Smooth muscle cell (in vitro differentiated cells): ENCODE results near the gene PCID2. TPM values are rescaled to one million over a fixed set of nuclear protein-coding genes. Genes with fewer than 3 reads are reported as not detected.

Experiments used
- DNase-seq: peaks from one replicate; lab custom pipeline; 2025; ENCODE audit not compliant: unreplicated experiment; lab: John Stamatoyannopoulos, UW
- H2AFZ ChIP-seq: fragments of 200-600 bp; sonication (generic); 2 replicates; pipeline ENCODE4 v1.6.0; 2016; ENCODE audit warnings: antibody characterized with exemption, low read depth, mild to moderate bottlenecking
- H3F3A ChIP-seq: fragments of 200-600 bp; sonication (generic); 2 replicates; pipeline ENCODE4 v1.6.0; 2017; ENCODE audit warnings: antibody characterized with exemption, low read depth
- H3K27ac ChIP-seq: fragments of 200-600 bp; sonication (generic); 2 replicates; pipeline ENCODE4 v1.5.1; 2016; ENCODE audit warnings: low read depth, mild to moderate bottlenecking
- H3K27me3 ChIP-seq: fragments of 200-600 bp; sonication (generic); 2 replicates; pipeline ENCODE4 v1.6.1; 2016; ENCODE audit warnings: low read depth, mild to moderate bottlenecking
- H3K36me3 ChIP-seq: fragments of 200-600 bp; sonication (generic); 2 replicates; pipeline ENCODE4 v1.5.1; 2016; ENCODE audit warnings: low read depth
- H3K4me1 ChIP-seq: fragments of 200-600 bp; sonication (generic); 2 replicates; pipeline ENCODE4 v1.5.1; 2016; ENCODE audit warnings: low read depth
- H3K4me2 ChIP-seq: fragments of 200-600 bp; sonication (generic); 2 replicates; pipeline ENCODE4 v1.6.0; 2016; ENCODE audit warnings: mild to moderate bottlenecking
- H3K4me3 ChIP-seq: fragments of 200-600 bp; sonication (generic); 2 replicates; pipeline ENCODE4 v1.5.1; 2016; ENCODE audit warnings: mild to moderate bottlenecking
- H3K79me2 ChIP-seq: fragments of 200-600 bp; sonication (generic); 2 replicates; pipeline ENCODE4 v1.6.0; 2016; ENCODE audit warnings: low read depth, mild to moderate bottlenecking
- H3K9ac ChIP-seq: fragments of 200-600 bp; sonication (generic); 2 replicates; pipeline ENCODE4 v1.6.0; 2016; ENCODE audit warnings: low read depth
- H3K9me3 ChIP-seq: fragments of 200-600 bp; sonication (generic); replicated peaks from 2 replicates; pipeline ENCODE4 v1.5.1; 2016; ENCODE audit warnings: low read depth
- H4K20me1 ChIP-seq: fragments of 200-600 bp; sonication (generic); 2 replicates; pipeline ENCODE4 v1.6.0; 2016; ENCODE audit warnings: low read depth
- WGBS: methylation state at CpG from one replicate; pipeline ENCODE4 v1.1.7; 2016; ENCODE audit warnings: low lambda C conversion rate; 5-methylcytosine and 5-hydroxymethylcytosine counted together
- polyA plus RNA-seq: library from polyadenylated mRNA; unstranded; fragments of >200 nt; fragmentation: Nextera tagmentation; extraction: Ambion mirVana; gene quantifications from 2 replicates; pipeline ENCODE4 v1.2.1, GENCODE V29; 2016
- total RNA-seq: library from RNA; depleted of rRNA; stranded (reverse); fragments of >200 nt; gene quantifications from 2 replicates; pipeline ENCODE4 v1.2.3, GENCODE V29; 2014
- TF ChIP-seq, protein P1 (sequence below): fragments of 200-600 bp; sonication (generic); IDR thresholded peaks from 2 replicates; pipeline ENCODE4 v1.5.1; 2017; ENCODE audit warnings: borderline replicate concordance, mild to moderate bottlenecking, antibody characterized with exemption; ENCODE audit not compliant: insufficient read depth, poor library complexity, severe bottlenecking

Gene PCID2
- total and polyA plus RNA-seq, 2 experiments from 2014 or later, result 27.1 to 32.5 TPM

DNA sequence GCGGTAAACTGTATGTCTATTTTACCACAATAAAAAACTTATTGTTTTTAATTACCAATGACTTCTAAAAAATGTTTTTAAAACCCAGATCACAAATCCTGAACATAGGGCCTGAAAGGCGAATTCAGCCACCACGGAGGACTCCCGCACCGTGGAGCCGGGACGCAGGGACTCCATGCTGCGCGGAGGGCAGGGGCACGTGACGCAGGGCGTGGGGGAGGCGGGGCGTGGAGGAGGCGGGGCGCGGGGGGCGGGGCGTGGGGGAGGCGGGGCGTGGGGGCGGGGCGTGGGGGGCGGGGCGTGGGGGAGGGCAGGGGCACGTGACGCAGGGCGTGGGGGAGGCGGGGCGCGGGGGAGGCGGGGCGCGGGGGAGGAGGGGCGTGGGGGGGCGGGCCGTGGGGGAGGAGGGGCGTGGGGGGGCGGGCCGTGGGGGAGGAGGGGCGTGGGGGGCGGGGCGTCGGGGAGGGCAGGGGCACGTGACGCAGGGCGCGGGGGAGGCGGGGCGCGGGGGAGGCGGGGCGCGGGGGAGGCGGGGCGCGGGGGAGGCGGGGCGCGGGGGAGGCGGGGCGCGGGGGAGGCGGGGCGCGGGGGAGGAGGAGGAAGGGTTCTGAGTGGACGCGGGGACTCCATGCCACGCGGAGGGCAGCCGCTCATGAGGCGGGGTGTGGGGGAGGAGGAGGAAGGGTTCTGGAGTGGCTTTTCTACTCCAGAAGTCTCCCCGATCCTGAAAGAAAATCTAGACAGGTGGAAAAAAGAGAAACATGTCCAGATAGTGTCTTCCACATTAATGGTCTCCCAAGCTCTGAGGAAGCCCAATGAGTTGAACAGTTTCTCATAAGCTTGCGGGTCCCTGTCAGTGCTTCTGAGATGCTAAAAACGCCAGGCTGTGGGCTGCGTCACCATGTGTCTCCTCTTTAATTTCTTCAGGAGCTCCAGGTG, 54.4 kb downstream of the PCID2 start:
- WGBS, result 13% methylated on average over 23 of the region's 76 CpGs
- Histone ChIP-seq H2AFZ (peak overlapping the region; percentile 88), H3F3A (peaks cover 5% of the 10 kb centered on the region), H3K27me3 (no peaks in the 10 kb centered on the region), H4K20me1 (no peaks in the 10 kb centered on the region), H3K9ac (peak overlapping the region; percentile 61), H3K79me2 (no peaks in the 10 kb centered on the region), H3K36me3 (no peaks in the 10 kb centered on the region), H3K9me3 (no peaks in the 10 kb centered on the region), H3K27ac (peak overlapping the region; percentile 74), H3K4me1 (peaks cover 12% of the 10 kb centered on the region), H3K4me2 (peak overlapping the region; percentile 89), H3K4me3 (peak overlapping the region; percentile 49)
- TF ChIP-seq, protein P1, sequence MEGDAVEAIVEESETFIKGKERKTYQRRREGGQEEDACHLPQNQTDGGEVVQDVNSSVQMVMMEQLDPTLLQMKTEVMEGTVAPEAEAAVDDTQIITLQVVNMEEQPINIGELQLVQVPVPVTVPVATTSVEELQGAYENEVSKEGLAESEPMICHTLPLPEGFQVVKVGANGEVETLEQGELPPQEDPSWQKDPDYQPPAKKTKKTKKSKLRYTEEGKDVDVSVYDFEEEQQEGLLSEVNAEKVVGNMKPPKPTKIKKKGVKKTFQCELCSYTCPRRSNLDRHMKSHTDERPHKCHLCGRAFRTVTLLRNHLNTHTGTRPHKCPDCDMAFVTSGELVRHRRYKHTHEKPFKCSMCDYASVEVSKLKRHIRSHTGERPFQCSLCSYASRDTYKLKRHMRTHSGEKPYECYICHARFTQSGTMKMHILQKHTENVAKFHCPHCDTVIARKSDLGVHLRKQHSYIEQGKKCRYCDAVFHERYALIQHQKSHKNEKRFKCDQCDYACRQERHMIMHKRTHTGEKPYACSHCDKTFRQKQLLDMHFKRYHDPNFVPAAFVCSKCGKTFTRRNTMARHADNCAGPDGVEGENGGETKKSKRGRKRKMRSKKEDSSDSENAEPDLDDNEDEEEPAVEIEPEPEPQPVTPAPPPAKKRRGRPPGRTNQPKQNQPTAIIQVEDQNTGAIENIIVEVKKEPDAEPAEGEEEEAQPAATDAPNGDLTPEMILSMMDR, result no peak
- DNase-seq, result peak; percentile 50

DNA sequence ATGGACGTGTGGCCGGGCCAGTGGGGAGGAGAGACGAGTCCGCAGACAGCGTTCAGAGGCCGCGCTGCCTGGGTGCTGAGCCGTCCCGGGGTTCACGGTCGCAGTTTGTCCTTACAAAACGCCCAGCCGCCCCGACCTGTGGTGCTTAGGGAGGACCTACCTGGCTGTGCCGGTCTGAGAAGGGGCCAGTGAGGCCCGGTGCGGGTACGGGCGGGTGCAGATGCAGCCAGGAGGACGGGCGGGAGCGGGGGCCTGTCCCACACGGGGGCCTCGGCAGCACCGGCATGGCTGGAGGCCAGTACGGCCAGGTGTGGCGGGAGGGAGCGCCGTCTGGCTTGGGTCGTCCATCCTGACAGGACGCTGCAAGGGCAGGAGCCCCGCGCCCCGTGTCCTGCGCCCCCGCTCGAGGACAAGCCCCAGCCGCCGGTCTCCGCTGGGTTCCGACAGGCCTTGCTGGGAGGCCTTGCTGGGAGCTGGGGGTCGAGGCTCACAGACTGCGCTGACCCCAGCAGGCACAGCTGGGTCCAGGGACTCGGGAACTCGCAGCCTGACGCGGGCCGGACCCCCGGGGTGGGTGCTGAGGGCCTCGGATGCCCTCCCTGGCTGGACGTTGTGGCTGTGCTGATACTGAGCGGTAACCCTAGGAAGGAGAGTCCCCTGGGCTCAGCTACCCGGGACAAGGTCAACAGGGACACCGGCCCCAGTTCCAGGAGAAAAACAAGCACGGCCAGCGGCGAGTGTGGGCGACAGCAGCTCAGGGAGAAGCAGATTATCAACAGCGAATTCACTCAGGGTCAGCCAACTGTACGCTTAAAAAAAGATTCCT, 55.3 kb downstream of the PCID2 start:
- H4K20me1 ChIP-seq, result no peaks in the 10 kb centered on the region
- 10% methylated on average over 52 of the region's 60 CpGs for WGBS
- H3K27me3 ChIP-seq, result no peaks in the 10 kb centered on the region
- H3K4me2 ChIP-seq, result peak overlapping the region; percentile 89
- no peaks in the 10 kb centered on the region for H3K9me3 ChIP-seq
- DNase-seq, result no peak
- H3K4me3 ChIP-seq, result peak overlapping the region; percentile 49
- H3K9ac ChIP-seq, result peak overlapping the region; percentile 61
- peak overlapping the region; percentile 88 for H2AFZ ChIP-seq
- peaks cover 8% of the 10 kb centered on the region for H3K4me1 ChIP-seq
- TF ChIP-seq, protein P1, result no peak
- H3K27ac ChIP-seq, result peak overlapping the region; percentile 74
- H3K79me2 ChIP-seq, result no peaks in the 10 kb centered on the region
- peaks cover 5% of the 10 kb centered on the region for H3F3A ChIP-seq
- H3K36me3 ChIP-seq, result no peaks in the 10 kb centered on the region

DNA sequence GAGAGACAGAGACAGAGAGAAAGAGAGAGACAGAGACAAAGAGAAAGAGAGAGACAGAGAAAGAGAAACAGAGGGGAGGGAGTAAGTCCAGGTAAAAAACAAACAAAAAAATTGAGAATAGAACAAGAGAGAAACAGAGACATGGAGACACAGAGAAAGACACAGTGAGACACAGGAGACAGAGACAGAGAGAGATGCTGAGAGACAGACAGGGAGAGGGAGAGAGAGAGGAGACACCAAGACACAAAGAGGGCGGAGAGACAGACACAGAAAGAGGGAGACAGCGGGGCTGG, 55.8 kb downstream of the PCID2 start:
- H3K9ac ChIP-seq, result peak overlapping the region; percentile 61
- TF ChIP-seq, protein P1, result no peak
- H3K36me3 ChIP-seq, result no peaks in the 10 kb centered on the region
- no peak for DNase-seq
- no peaks in the 10 kb centered on the region for H3K9me3 ChIP-seq
- H3K27ac ChIP-seq, result peak overlapping the region; percentile 74
- H3K79me2 ChIP-seq, result no peaks in the 10 kb centered on the region
- peak overlapping the region; percentile 88 for H2AFZ ChIP-seq
- no peaks in the 10 kb centered on the region for H3K27me3 ChIP-seq
- H3F3A ChIP-seq, result peaks cover 5% of the 10 kb centered on the region
- peaks cover 8% of the 10 kb centered on the region for H3K4me1 ChIP-seq
- 36% methylated on average over 2 of the region's 2 CpGs for WGBS
- no peaks in the 10 kb centered on the region for H4K20me1 ChIP-seq
- H3K4me3 ChIP-seq, result peak overlapping the region; percentile 49
- peak overlapping the region; percentile 89 for H3K4me2 ChIP-seq
